Cardiac muscle cell (in vitro differentiated cells and primary cell): ENCODE results near the gene ARL5C. TPM values are rescaled to one million over a fixed set of nuclear protein-coding genes. Genes with fewer than 3 reads are reported as not detected.

ENCODE experiments used
- DNase-seq, 2 donors: peaks; one replicate each; pipeline versions ENCODE4 v3.0.0 to v3.0.0-alpha.2; 2010 to 2017; ENCODE audit warnings: low read depth in 1 of 2, low spot score in 1 of 2
- H3K27ac ChIP-seq: fragments of 200-600 bp; sonication (generic); 2 replicates; pipeline ENCODE4 v1.5.1; 2016
- H3K27me3 ChIP-seq: fragments of 200-600 bp; sonication (generic); 2 replicates; pipeline ENCODE4 v1.6.0; 2016; ENCODE audit warnings: control low read depth
- H3K36me3 ChIP-seq: fragments of 200-600 bp; sonication (generic); 2 replicates; pipeline ENCODE4 v1.5.1; 2016; ENCODE audit warnings: control low read depth
- H3K4me1 ChIP-seq: fragments of 200-600 bp; sonication (generic); 2 replicates; pipeline ENCODE4 v1.8.1; 2017; ENCODE audit warnings: low read depth, mild to moderate bottlenecking, mixed run types
- H3K4me3 ChIP-seq: fragments of 200-600 bp; sonication (generic); 2 replicates; pipeline ENCODE4 v1.5.1; 2016; ENCODE audit warnings: mild to moderate bottlenecking
- H3K9me3 ChIP-seq: fragments of 200-600 bp; sonication (generic); 2 replicates; pipeline ENCODE4 v1.5.1; 2017; ENCODE audit warnings: low read depth, mild to moderate bottlenecking, control low read depth
- CTCF ChIP-seq: IDR thresholded peaks from 2 replicates; pipeline ENCODE4 v1.5.1; 2012; ENCODE audit warnings: low read depth, mild to moderate bottlenecking, low read length
- polyA plus RNA-seq: library from polyadenylated mRNA; unstranded; fragments of >200 nt; fragmentation: Nextera tagmentation; extraction: Ambion mirVana; gene quantifications from 2 replicates; pipeline ENCODE4 v1.2.1, GENCODE V29; 2016
- total RNA-seq: library from RNA; depleted of rRNA; stranded (reverse); fragments of >200 nt; gene quantifications from 2 replicates; pipeline ENCODE4 v1.2.3, GENCODE V29; 2016

Gene ARL5C
- total and polyA plus RNA-seq, 2 experiments from 2014 or later = 0.12 TPM; not detected in 1

- no peaks in the 10 kb centered on the region for H3K27me3 ChIP-seq
- no peak for DNase-seq
- no peak overlapping the region for H3K4me3 ChIP-seq
- H3K9me3 ChIP-seq = no peaks in the 10 kb centered on the region
- no peak for TF ChIP-seq CTCF
- H3K4me1 ChIP-seq = peaks cover 32% of the 10 kb centered on the region
- H3K27ac ChIP-seq = peak overlapping the region; percentile 53
- H3K36me3 ChIP-seq = peaks cover 11% of the 10 kb centered on the region
These were observed 27.4 kb upstream of the ARL5C start for GRCh38 chr17:39193346-39193745.

- no peaks in the 10 kb centered on the region for H3K9me3 ChIP-seq
- no peak overlapping the region for H3K27ac ChIP-seq
- peaks cover 32% of the 10 kb centered on the region for H3K4me1 ChIP-seq
- H3K27me3 ChIP-seq = no peaks in the 10 kb centered on the region
- no peak overlapping the region for H3K4me3 ChIP-seq
- no peak for DNase-seq
- H3K36me3 ChIP-seq = peaks cover 16% of the 10 kb centered on the region
- no peak for TF ChIP-seq CTCF
These were observed 26.9 kb upstream of the ARL5C start for GRCh38 chr17:39192901-39193300.

- no peak for TF ChIP-seq CTCF
- Histone ChIP-seq H3K36me3 (peaks cover 26% of the 10 kb centered on the region), H3K9me3 (no peaks in the 10 kb centered on the region), H3K4me3 (no peak overlapping the region), H3K27me3 (no peaks in the 10 kb centered on the region), H3K4me1 (peaks cover 32% of the 10 kb centered on the region), H3K27ac (no peak overlapping the region)
- no peak for DNase-seq
These were observed 26.0 kb upstream of the ARL5C start for GRCh38 chr17:39191750-39192510.

GRCh38 chr17:39187152-39187830 is 21.3 kb upstream of the ARL5C start:
- H3K27ac ChIP-seq = no peak overlapping the region
- no peak overlapping the region for H3K4me3 ChIP-seq
- H3K36me3 ChIP-seq = peaks cover 36% of the 10 kb centered on the region
- H3K9me3 ChIP-seq = no peaks in the 10 kb centered on the region
- H3K27me3 ChIP-seq = no peaks in the 10 kb centered on the region
- H3K4me1 ChIP-seq = no peaks in the 10 kb centered on the region
- no peak for DNase-seq
- no peak for TF ChIP-seq CTCF

- no peaks in the 10 kb centered on the region for H3K27me3 ChIP-seq
These were observed 20.6 kb upstream of the ARL5C start for GRCh38 chr17:39186481-39187002.

More at GRCh38 chr17:39186481-39187002, 20.6 kb upstream of the ARL5C start:
- no peak for TF ChIP-seq CTCF
- Histone ChIP-seq H3K4me1 (no peaks in the 10 kb centered on the region), H3K36me3 (peaks cover 36% of the 10 kb centered on the region), H3K27ac (no peak overlapping the region), H3K4me3 (no peak overlapping the region), H3K9me3 (no peaks in the 10 kb centered on the region)
- DNase-seq = no peak
